ENCODE data around the gene PRTG.
"Not testable (repeated sequence)": the region's sequence is repeated elsewhere in the genome, so short reads cannot be mapped to it uniquely, and the experiment has no call there.

Gene PRTG

GRCh38 chr15:55743729-55744655 lies 1.0 kb upstream of the PRTG start:
- no peak for DNase-seq (ENCODE audit: low read depth in 2 of 2)

DNA sequence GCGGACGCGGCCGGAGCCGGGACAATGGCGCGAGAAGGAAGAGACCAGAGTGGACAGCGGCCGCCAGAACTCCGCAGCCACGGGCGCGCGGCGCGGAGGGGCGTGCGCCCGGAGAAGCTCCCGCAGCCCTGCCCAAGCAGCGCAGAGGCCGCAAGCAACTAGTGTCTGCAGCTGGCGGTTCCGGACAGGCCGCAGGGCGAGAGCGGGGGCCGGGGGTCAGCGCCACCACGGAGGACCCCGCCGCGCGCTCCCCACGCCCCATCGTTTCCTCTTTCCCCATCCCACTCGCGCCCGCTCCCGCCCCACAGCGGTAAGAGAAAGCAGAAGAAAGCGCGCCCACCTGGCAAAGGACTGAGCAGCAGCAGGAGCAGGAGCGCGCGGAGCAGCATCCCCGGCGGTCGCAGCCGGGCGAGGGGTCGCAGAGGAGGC lies 440 bp downstream of the PRTG start:
- no peak for DNase-seq (ENCODE audit: low read depth in 2 of 2)

- DNase-seq (ENCODE audit: low read depth in 2 of 2) = no peak
Measured at GRCh38 chr15:55741833-55742497, 987 bp downstream of the PRTG start.

DNA sequence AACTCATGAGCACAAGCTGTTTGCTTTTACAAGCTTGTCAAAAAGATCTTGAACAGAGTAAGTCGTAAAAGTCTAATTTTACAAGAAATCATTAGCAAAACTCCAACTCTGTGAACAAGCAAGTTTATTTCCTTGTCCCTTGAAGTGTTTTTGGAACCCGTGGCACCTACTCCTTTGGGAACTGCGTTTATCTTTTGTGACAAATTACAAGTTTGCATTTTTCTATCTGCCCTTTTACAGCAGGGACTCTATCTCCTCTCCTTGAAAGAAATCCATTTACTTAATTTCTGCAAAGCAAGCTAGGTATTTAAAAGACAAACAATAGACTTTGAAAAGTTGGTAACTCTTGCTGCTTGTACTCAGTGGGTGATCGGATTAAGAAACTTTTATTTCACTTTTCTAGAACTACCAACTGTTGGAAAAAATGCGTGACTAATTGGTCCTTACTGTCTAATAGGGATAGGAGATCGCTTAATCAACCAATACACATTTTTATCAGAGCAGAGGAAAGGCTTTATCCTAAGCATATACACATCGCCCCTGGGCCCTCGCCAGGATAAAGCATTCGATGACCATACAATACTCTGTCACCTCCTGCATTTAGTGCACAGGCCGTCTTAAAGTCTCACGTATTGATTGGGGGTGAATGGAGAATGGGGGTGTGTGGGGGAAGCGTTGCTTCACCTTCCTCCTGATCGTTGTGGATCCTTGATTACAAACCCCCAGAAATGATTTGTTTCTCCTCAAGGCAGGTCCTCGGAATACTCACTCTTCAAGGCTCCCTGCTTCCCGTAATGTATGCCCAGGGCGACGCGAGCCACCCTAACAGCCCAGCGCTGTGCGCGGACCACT lies 1.7 kb downstream of the PRTG start:
- DNase-seq (ENCODE audit: low read depth in 2 of 2) = no peak

DNA sequence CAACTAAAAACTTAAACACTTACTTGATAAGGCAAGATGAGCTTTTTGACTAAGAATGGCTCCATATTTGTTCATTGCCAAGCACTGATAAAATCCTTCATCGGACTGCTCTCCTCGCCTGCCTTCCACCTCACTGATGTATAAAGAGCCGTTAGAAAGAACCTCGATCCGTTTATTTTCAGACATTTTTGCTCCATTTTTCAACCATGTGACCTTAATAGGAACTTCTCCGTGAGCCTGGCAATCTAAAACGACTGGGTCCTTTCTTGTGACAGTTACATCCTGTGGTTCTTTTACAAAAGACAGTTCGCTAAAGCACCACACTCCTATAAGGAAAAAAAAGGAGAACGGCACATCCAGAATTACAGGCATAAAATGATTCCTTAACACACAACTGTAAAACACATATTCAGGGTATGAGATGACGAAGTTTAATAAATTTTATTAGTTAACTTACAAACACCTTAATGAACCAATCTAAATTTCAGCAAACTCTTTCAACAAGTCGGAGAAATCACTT lies 2.5 kb downstream of the PRTG start:
- no peak for DNase-seq (ENCODE audit: low read depth in 2 of 2)

GRCh38 chr15:55739641-55740040 lies 3.3 kb downstream of the PRTG start:
- DNase-seq (ENCODE audit: low read depth in 2 of 2) = no peak

- no peak for DNase-seq (ENCODE audit: low read depth in 2 of 2)
Measured at GRCh38 chr15:55738715-55739114, 4.2 kb downstream of the PRTG start.

DNA sequence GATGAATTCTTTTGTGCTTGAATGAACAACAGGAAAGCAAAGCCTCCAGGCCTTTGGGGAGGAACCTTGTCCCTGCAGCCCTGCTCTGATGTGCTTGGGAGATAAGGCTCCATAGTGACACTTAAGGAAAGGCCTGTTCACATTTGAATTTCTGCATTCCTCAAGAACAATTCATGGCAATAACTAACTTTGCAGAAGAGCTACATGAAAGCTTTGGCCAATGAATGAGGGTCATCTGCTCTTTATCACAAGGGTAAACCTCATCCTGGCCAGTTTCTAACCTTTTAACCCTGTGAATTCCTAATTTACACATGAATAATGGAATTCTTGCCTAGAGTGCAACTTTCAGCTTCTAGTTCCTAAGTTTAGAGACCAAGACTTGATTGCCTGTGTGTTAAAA lies 5.6 kb downstream of the PRTG start:
- no peak for DNase-seq (ENCODE audit: low read depth in 2 of 2)

DNA sequence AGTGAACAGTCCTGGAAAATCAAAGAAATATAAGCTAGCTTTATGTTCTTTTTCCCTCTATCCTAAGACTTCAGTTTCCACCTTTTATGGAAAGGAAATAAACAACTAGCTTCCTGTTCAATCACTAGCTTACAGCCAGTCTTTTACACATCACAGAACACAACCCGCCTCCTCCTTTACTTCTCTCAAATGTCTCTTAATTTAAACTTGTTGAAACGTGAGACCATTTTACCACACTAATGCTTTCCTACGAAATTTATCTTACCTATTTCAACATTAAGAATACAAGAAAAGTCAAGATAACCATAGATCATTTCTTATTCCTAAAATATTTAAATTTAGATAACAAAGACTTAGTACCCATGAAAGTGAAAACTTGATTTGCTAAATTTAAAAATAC lies 6.2 kb downstream of the PRTG start:
- DNase-seq (ENCODE audit: low read depth in 2 of 2) = no peak

DNA sequence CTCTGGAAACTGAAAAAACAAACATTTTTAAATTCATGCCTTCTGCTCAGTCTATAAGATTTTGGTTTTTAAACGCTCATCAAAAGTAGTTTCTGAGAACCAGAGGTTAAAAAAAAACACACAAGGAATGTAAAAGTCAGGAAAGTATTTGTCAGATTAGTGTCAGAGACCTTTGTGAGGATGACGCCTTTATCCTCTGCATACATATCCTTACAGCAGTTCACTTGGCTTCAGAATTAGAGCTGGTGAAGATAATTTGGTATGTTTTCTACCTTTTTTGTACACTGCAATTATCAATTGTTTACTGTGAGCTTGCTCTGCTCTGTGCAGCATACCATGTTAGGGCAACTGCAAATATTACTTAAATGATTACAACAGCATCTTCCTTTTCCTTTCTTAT lies 8.3 kb downstream of the PRTG start:
- DNase-seq (ENCODE audit: low read depth in 2 of 2) = no peak

GRCh38 chr15:55733461-55733860 lies 9.5 kb downstream of the PRTG start:
- not testable (repeated sequence) for DNase-seq (ENCODE audit: low read depth in 2 of 2)

DNA sequence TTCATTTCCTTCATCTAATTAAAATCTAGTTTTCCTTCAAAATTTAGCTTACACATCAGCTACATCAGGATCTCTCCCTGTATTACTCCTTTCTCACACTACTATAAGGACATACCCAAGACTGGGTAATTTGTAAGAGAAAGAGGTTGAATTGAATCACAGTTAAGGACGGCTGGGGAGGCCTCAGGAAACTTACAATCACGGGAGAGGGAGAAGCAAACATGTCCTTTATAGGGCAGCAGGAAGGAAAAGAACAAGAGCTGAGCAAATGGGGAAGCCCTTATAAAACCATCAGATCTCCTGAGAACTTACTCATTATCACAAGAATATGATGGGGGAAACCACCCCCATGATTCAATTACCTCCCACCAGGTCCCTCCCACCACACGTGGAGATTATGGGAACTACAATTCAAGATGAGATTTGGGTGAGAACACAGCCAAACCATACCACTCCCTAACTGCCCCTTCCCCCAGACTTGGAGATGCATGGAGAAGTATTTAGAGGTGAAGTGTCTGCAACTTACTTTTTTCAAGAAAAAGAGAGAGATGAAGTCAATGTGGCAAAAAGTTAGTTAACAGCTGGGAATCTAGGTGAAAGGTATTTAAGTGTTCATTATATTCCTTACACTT lies 21.3 kb downstream of the PRTG start:
- DNase-seq (ENCODE audit: low read depth in 2 of 2) = no peak

DNA sequence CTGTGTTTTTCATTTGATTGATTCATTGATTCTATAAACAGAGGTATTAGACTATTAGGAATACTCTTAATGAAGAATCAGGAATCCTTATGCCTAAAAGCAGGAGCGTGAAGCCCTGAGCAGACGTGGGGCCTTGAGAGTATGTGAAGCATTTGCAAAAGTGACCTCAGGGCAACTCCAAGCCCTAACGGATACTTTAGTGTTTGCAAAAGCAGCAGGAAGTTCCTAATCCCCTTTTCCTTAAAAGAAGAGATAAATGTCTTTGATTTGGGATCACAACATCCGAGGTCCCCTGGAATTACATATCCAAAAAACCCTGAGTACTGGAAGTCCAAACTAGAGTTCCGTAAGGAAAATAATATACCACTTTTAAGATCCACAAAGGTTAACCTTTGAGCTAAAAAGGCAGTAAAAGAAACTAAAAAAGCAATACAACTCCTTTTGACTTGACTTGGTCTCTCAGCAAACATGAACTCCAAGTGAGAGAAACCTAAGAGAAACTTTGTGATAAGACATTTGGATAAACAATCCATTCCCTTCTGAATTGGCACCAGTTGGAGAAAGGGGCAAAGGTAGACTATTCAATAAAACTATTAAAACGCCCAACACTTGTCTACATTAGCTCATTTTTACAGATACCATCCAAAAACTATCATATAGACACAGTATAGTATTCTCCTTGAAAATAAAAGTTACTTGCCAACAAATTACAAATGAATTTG lies 27.4 kb downstream of the PRTG start:
- no peak for DNase-seq (ENCODE audit: low read depth in 2 of 2)

GRCh38 chr15:55714064-55714463 lies 28.9 kb downstream of the PRTG start:
- DNase-seq (ENCODE audit: low read depth in 2 of 2) = no peak

- no peak for DNase-seq (ENCODE audit: low read depth in 2 of 2)
Measured at GRCh38 chr15:55712363-55712762, 30.6 kb downstream of the PRTG start.

- no peak for DNase-seq (ENCODE audit: low read depth in 2 of 2)
Measured at GRCh38 chr15:55710286-55710685, 32.7 kb downstream of the PRTG start.

GRCh38 chr15:55709458-55709857 lies 33.5 kb downstream of the PRTG start:
- DNase-seq (ENCODE audit: low read depth in 2 of 2) = no peak

GRCh38 chr15:55708720-55709119 lies 34.2 kb downstream of the PRTG start:
- DNase-seq (ENCODE audit: low read depth in 2 of 2) = no peak

- DNase-seq (ENCODE audit: low read depth in 2 of 2) = no peak
Measured at GRCh38 chr15:55707951-55708350, 35.0 kb downstream of the PRTG start.

DNA sequence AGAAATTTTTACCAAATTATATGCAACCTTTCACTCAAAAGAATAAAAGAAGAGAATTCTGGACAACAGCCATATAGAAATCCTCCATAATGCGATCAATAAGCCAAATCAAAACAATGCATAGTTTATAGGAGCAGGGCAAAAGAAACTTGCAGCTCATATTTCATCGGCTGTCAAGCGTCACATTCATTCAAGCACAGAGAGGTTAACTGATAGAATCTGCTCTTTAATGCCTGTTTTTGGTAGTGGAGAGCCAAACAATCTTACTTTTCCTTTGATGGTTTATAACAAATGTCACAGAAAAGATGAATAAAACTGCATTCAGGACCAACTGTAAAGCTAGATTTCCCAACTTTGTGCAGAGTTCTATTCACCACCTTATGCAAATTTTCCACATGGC lies 35.4 kb downstream of the PRTG start:
- no peak for DNase-seq (ENCODE audit: low read depth in 2 of 2)

GRCh38 chr15:55703873-55704301 lies 39.1 kb downstream of the PRTG start:
- no peak for DNase-seq (ENCODE audit: low read depth in 2 of 2)
